ENCODE measurements around the gene ZMIZ1.

DNA sequence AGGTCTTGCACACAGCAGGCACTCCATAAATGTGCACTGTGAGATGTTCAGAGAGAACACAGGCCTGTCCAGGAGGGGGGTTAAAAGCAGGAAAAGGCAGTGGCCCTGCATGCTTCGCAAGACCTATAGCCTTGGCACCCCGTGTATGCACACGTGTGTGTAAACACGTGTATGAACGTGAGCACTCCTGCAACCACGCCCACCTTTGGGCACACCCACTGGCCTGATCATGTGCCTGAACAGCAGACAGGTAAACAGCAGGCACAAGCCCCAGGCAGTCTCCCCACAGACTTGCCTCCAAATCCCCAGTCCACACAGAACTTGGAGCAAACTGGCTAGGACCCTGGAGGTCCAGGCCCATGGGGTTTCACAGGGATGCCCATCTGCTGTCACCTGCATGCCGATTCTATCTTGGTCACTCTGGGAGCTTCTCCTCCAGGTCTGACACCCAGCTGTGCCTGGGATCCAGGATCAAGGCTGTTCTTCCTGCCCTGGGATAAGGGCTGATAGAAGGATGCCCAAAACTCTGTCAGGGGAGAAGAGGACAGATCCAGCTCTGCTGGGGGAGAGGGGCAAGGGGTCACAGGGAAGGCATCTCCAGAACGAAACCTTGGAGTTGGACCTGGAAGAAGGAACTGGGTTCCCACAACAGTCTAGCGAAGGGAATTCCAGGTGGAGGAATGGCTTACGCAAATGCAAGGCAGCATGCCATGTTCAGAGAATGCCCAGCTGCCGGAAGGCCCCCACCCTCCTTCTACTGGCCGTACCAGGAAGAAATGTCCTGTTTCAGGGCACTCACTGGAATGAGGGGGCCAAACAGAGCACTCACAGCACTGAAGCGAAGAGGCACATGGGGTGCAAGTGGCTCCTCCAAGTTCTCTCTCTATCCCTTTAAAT lies 14.3 kb upstream of the ZMIZ1 start:
- TF ChIP-seq, protein P1, sequence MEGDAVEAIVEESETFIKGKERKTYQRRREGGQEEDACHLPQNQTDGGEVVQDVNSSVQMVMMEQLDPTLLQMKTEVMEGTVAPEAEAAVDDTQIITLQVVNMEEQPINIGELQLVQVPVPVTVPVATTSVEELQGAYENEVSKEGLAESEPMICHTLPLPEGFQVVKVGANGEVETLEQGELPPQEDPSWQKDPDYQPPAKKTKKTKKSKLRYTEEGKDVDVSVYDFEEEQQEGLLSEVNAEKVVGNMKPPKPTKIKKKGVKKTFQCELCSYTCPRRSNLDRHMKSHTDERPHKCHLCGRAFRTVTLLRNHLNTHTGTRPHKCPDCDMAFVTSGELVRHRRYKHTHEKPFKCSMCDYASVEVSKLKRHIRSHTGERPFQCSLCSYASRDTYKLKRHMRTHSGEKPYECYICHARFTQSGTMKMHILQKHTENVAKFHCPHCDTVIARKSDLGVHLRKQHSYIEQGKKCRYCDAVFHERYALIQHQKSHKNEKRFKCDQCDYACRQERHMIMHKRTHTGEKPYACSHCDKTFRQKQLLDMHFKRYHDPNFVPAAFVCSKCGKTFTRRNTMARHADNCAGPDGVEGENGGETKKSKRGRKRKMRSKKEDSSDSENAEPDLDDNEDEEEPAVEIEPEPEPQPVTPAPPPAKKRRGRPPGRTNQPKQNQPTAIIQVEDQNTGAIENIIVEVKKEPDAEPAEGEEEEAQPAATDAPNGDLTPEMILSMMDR (conservative IDR thresholded peaks at IDR 0.05; ENCODE audit: low read depth, low read length) = no peak
- no peak for TF ChIP-seq EZH2 (IDR thresholded peaks at IDR 0.05; ENCODE audit: borderline replicate concordance, low read depth, low read length, poor library complexity, severe bottlenecking)
